ENCODE measurements around the gene KCTD11.
"Not testable (repeated sequence)": the region's sequence is repeated elsewhere in the genome, so short reads cannot be mapped to it uniquely, and the experiment has no call there.

Gene KCTD11

DNA sequence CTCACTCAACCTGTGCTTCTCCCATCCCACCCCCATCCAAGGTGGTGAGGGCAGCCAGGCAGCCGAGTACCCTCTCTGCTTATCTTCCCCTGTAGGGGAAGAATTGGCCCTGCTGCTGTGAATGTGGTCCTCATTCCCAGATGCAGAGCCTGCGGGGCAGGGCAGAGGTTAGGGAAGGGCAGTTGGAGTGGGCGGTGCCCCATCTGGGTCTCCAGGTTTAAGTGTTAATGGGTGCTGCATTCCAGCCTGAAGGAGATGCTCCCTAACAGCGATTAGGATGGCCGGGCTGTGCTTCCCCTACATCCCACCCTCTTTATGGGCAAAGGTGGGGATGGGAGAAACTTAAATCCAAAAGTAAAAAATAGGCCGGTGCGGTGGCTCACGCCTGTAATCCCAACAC, 15.1 kb downstream of the KCTD11 start:
- no peak for DNase-seq (ENCODE audit: insufficient read length)
- FAIRE-seq: no peak
- TF ChIP-seq POLR2A (IDR thresholded peaks at IDR 0.05; ENCODE audit: low read depth, low read length): no peak
- TF ChIP-seq TAF1 (IDR thresholded peaks at IDR 0.05; ENCODE audit: borderline replicate concordance, low read depth, low read length): no peak
- TF ChIP-seq POLR2AphosphoS5 (IDR thresholded peaks at IDR 0.05; ENCODE audit: low read depth, low read length): no peak

DNA sequence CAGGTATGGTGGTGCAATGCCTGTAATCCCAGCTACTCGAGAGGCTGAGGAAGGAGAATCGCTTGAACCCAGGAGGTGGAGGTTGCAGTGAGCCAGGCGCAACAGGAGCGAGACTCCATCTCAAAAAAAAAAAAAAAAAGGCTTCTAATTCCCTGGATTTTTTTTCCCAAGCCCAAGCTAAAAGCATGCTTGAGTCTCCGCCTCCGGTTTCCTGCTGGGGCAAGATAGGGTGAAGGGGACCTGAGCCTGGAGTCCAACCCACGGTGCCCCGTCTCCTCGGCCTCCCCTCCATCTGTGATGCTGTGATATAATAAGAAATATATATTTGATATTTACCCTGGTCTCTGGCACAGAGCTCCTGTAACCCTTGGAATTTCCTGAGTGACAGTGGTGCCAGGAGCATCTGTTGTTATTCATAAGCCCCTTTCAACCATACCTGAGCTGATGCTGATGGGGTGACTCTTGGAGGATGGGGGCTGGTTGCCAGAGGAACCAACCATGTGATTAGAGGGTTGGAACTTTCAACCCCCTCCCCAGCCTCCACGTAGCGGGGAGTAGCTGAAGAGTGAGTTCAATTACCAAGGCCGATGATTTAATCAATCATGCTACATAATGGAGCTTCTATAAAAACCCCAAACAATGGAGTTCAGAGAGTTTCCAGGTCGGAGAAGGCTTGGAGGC, 16.1 kb downstream of the KCTD11 start:
- FAIRE-seq: no peak
- TF ChIP-seq TAF1 (IDR thresholded peaks at IDR 0.05; ENCODE audit: borderline replicate concordance, low read depth, low read length) (no peak), POLR2AphosphoS5 (IDR thresholded peaks at IDR 0.05; ENCODE audit: low read depth, low read length) (no peak), POLR2A (IDR thresholded peaks at IDR 0.05; ENCODE audit: low read depth, low read length) (no peak)
- DNase-seq (ENCODE audit: insufficient read length): no peak

DNA sequence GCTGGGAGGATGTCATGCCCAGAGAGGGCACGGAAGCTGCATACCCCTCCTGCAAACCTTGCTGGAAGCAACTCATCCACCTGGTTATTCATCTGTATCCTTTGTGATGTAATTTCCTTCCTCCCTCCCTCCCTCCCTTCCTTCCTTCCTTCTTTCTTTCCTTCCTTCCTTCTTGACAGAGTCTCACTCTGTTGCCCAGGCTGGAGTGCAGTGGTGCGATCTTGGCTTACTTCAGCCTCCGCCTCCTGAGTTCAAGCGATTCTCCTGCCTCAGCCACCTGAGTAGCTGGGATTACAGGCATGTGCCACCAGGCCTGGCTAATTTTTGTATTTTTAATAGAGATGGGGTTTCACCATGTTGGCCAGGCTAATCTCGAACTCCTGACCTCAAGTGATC, 16.6 kb downstream of the KCTD11 start:
- not testable (repeated sequence) for FAIRE-seq

DNA sequence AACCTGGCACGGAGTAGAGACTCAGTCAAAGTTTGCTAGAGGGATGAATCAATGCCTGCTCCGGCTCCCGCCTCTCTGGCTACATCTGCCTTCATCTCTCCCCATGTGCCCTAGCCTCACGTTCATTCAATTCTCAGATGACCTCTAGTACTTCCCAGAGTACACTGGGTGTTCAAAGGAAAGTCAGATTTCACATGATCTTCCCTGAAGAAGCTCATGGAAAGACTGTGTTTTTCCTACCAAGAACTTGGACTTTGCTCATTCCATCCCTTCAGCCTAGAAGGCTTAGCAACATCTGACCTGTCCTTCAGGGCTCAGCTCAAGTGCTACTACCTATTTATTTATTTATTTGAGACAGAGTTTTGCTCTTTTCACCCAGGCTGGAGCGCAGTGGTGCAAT, 17.9 kb downstream of the KCTD11 start:
- TF ChIP-seq POLR2A (IDR thresholded peaks at IDR 0.05; ENCODE audit: low read depth, low read length): no peak
- TF ChIP-seq POLR2AphosphoS5 (IDR thresholded peaks at IDR 0.05; ENCODE audit: low read depth, low read length): no peak
- no peak for TF ChIP-seq TAF1 (IDR thresholded peaks at IDR 0.05; ENCODE audit: borderline replicate concordance, low read depth, low read length)
- DNase-seq (ENCODE audit: insufficient read length) (no peak), FAIRE-seq (no peak)

More for the DNA sequence above, 16.6 kb downstream of the KCTD11 start:
- DNase-seq (ENCODE audit: insufficient read length): not testable (repeated sequence)

DNA sequence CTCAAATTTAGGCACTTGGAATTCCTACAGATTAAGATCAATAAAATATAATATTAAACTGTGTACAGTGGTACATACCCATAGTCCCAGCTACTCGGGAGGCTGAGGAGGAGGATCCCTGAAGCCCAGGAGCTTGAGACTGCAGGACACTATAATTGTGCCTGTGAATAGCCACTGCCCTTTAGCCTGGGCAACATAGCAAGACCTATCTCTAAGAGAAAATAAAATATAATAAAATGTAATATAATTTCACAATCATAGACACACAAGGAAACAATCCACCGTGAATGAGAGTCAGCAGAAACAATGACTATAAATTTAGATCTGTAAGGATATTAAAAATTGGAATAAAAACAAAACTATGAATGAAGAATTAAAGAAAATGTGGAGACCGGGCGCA, 18.9 kb downstream of the KCTD11 start:
- FAIRE-seq: no peak
- TF ChIP-seq POLR2A (IDR thresholded peaks at IDR 0.05; ENCODE audit: low read depth, low read length): no peak
- TF ChIP-seq POLR2AphosphoS5 (IDR thresholded peaks at IDR 0.05; ENCODE audit: low read depth, low read length): no peak
- TF ChIP-seq TAF1 (IDR thresholded peaks at IDR 0.05; ENCODE audit: borderline replicate concordance, low read depth, low read length): no peak
- no peak for DNase-seq (ENCODE audit: insufficient read length)

DNA sequence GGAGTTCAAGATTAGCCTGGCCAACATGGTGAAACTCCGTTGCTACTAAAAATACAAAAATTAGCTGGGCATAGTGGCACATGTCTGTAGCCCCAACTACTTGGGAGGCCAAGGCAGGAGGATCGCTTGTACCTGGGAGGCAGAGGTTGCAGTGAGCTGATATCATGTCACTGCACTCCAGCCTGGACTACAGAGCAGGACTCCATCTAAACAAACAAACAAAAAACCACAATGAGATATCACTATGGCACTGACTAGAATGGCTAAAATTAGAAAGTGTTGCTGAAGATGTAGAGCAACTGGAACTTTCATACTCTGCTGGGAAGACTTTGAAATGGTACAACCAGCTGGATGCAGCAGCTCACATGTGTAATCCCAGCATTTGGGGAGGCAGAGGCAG, 22.4 kb downstream of the KCTD11 start:
- DNase-seq (ENCODE audit: insufficient read length) (no peak), FAIRE-seq (no peak)
- TF ChIP-seq TAF1 (IDR thresholded peaks at IDR 0.05; ENCODE audit: borderline replicate concordance, low read depth, low read length) (no peak), POLR2A (IDR thresholded peaks at IDR 0.05; ENCODE audit: low read depth, low read length) (no peak), POLR2AphosphoS5 (IDR thresholded peaks at IDR 0.05; ENCODE audit: low read depth, low read length) (no peak)

DNA sequence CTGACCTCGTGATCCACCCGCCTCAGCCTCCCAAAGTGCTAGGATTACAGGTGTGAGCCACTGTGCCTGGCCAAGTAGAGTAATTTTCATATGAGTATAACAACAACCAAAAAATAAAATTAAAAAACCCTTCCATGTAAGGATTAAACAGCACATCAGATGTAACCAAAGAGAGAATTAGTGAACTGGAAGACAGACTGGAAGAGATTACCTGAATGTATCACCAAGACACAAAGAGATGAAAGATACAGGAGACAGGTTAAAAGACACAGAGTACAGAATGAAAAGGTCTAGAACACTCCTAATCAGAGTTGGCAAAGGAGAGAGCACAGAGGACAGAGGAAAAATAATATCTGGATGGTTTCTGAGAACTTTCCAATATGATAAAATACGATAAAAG, 27.2 kb downstream of the KCTD11 start:
- TF ChIP-seq TAF1 (IDR thresholded peaks at IDR 0.05; ENCODE audit: borderline replicate concordance, low read depth, low read length) (no peak), POLR2A (IDR thresholded peaks at IDR 0.05; ENCODE audit: low read depth, low read length) (no peak), POLR2AphosphoS5 (IDR thresholded peaks at IDR 0.05; ENCODE audit: low read depth, low read length) (no peak)
- DNase-seq (ENCODE audit: insufficient read length) (no peak), FAIRE-seq (no peak)

DNA sequence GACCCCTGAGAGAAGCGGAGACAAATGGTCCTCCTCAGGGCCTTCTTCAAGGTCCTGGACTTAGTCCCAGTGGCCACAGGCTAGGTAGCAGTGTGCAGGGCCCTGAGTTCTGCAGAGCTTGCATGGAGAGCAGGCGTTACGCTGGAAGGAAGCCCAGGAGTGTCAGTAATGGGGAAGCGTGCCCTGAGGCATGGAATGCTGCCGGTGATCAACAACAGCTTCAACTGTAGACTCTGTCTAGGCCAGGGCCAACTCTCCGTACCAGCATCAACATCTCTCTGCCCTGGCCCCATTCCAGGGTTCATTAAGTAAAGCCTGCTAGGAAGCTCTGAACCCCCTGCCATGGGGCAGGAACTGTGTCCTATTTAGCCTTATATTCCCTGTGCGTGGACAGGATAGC, 28.4 kb downstream of the KCTD11 start:
- no peak for FAIRE-seq

DNA sequence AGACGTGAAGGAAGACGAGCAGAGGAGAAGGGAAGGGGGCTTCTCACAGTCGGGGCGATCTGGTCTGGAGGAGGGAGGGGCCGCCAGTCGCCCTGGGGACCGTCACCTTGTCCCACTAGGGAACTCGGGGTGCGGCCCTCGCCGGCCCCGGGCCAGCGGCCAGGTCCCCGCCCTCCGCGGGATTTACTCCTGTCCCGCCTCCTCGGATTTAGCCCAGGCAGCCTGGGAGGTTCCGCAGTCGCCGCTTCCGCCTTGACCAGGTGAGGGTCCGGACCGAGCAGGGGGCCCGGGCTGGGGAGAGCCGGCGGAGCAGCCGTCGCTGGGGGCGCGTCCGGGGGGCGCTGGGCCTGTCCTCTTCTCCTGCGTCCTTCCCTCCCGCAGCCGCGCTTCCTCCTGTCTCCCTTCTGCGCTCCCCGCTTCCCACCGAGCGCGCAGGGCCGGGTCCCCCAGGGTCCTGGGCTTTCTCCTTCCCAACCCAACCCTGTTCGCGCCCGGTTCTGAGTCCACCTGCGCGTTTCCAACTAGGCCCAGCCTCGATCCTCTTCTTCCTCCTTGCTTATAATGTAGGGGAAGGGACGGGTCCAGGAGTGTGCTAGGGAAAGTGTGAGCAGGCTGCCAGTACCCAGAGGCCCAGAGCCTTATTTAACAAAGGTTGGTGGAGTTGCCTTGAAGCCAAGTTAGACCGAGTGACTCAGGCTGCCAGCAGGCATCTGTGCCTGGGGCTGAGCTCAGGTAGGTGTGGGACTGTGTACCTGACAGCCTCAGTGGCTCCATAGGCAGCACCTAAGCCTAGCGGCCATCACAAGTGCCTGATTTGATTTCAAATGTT, 29.1 kb downstream of the KCTD11 start, which contains the start of gene TNK1:
Gene TNK1, plus strand, starts transcription at position 235 of the 829 bp plus-strand sequence. CDS start 1,838 bp downstream, outside the sequence.
- FAIRE-seq: no peak
- no peak for TF ChIP-seq POLR2AphosphoS5 (IDR thresholded peaks at IDR 0.05; ENCODE audit: low read depth, low read length)
- no peak for TF ChIP-seq POLR2A (IDR thresholded peaks at IDR 0.05; ENCODE audit: low read depth, low read length)
- no peak for TF ChIP-seq TAF1 (IDR thresholded peaks at IDR 0.05; ENCODE audit: borderline replicate concordance, low read depth, low read length)
- no peak for DNase-seq (ENCODE audit: insufficient read length)

More for the DNA sequence above, 28.4 kb downstream of the KCTD11 start:
- TF ChIP-seq POLR2AphosphoS5 (IDR thresholded peaks at IDR 0.05; ENCODE audit: low read depth, low read length) (no peak), POLR2A (IDR thresholded peaks at IDR 0.05; ENCODE audit: low read depth, low read length) (no peak), TAF1 (IDR thresholded peaks at IDR 0.05; ENCODE audit: borderline replicate concordance, low read depth, low read length) (no peak)
- DNase-seq (ENCODE audit: insufficient read length): no peak

DNA sequence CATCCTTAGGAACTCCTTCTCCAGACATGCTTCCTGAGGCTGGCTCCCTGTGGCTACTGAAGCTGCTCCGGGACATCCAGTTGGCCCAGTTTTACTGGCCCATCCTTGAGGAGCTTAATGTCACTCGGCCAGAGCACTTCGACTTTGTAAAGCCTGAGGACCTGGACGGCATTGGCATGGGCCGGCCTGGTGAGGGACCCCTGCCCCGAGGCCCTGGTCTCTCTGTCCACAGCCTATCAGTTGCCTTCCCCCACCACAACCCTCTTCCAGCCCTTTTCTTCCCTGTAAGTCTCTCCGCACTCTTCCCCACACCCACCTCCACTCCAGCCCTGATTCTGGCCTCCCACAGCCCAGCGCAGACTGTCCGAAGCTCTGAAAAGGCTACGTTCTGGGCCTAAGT, 30.9 kb downstream of the KCTD11 start:
- DNase-seq (ENCODE audit: insufficient read length): no peak
- no peak for FAIRE-seq
- TF ChIP-seq POLR2A (IDR thresholded peaks at IDR 0.05; ENCODE audit: low read depth, low read length) (no peak), POLR2AphosphoS5 (IDR thresholded peaks at IDR 0.05; ENCODE audit: low read depth, low read length) (no peak), TAF1 (IDR thresholded peaks at IDR 0.05; ENCODE audit: borderline replicate concordance, low read depth, low read length) (no peak)

DNA sequence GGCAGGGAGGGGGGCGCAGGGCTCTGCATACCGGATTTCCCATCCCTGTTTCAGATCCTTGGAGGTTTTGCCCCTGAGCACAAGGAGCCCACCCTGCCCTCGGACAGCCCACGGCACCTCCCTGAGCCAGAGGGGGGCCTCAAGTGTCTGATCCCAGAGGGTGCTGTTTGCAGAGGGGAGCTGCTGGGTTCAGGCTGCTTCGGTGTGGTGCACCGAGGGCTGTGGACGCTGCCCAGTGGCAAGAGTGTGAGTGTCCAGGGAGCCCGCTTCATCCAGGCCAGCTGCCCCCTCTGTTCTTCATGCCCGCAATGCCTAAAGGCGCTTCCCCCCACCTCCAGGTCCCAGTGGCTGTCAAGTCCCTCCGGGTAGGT, 31.4 kb downstream of the KCTD11 start:
- TF ChIP-seq POLR2AphosphoS5 (IDR thresholded peaks at IDR 0.05; ENCODE audit: low read depth, low read length) (no peak), TAF1 (IDR thresholded peaks at IDR 0.05; ENCODE audit: borderline replicate concordance, low read depth, low read length) (no peak), POLR2A (IDR thresholded peaks at IDR 0.05; ENCODE audit: low read depth, low read length) (no peak)
- DNase-seq (ENCODE audit: insufficient read length): no peak
- no peak for FAIRE-seq

Measured in GM12892 (cell line).